Measurements from ENCODE around the gene VSIG10L2.

Gene VSIG10L2

GRCh38 chr11:125925804-125926203 is 20.0 kb upstream of the VSIG10L2 start:
- H3K9ac ChIP-seq: no peak overlapping the region
- H4K20me1 ChIP-seq (ENCODE audit: insufficient read depth): no peaks in the 10 kb centered on the region
- H3K4me1 ChIP-seq (ENCODE audit: low read depth, poor library complexity, severe bottlenecking): peaks cover 6% of the 10 kb centered on the region
- H3K36me3 ChIP-seq (ENCODE audit: insufficient read depth): no peaks in the 10 kb centered on the region
- H3K79me2 ChIP-seq (ENCODE audit: insufficient read depth, low read depth): no peaks in the 10 kb centered on the region
- no peaks in the 10 kb centered on the region for H3K27me3 ChIP-seq (ENCODE audit: insufficient read depth, low read depth)
- H3K4me2 ChIP-seq: no peak overlapping the region
- TF ChIP-seq CTCF (conservative IDR thresholded peaks at IDR 0.05; ENCODE audit: low read depth, low read length): no peak
- no peak overlapping the region for H2AFZ ChIP-seq (ENCODE audit: low read depth)
- H3K4me3 ChIP-seq (IDR thresholded peaks at IDR 0.05; ENCODE audit: insufficient read depth, low read depth, low read length): no peak overlapping the region
- no peak overlapping the region for H3K27ac ChIP-seq

- H3K9ac ChIP-seq: no peak overlapping the region
- H3K4me2 ChIP-seq: no peak overlapping the region
- no peak overlapping the region for H3K4me3 ChIP-seq (IDR thresholded peaks at IDR 0.05; ENCODE audit: insufficient read depth, low read depth, low read length)
- TF ChIP-seq CTCF (conservative IDR thresholded peaks at IDR 0.05; ENCODE audit: low read depth, low read length): no peak
- H4K20me1 ChIP-seq (ENCODE audit: insufficient read depth): no peaks in the 10 kb centered on the region
- H3K36me3 ChIP-seq (ENCODE audit: insufficient read depth): no peaks in the 10 kb centered on the region
- H3K79me2 ChIP-seq (ENCODE audit: insufficient read depth, low read depth): no peaks in the 10 kb centered on the region
- H3K27me3 ChIP-seq (ENCODE audit: insufficient read depth, low read depth): no peaks in the 10 kb centered on the region
- H2AFZ ChIP-seq (ENCODE audit: low read depth): no peak overlapping the region
- peaks cover 6% of the 10 kb centered on the region for H3K4me1 ChIP-seq (ENCODE audit: low read depth, poor library complexity, severe bottlenecking)
- H3K27ac ChIP-seq: no peak overlapping the region
Observed at GRCh38 chr11:125926682-125927081, 19.2 kb upstream of the VSIG10L2 start.

- no peak for TF ChIP-seq CTCF (conservative IDR thresholded peaks at IDR 0.05; ENCODE audit: low read depth, low read length)
- H3K27me3 ChIP-seq (ENCODE audit: insufficient read depth, low read depth): no peaks in the 10 kb centered on the region
- no peaks in the 10 kb centered on the region for H4K20me1 ChIP-seq (ENCODE audit: insufficient read depth)
- H3K27ac ChIP-seq: no peak overlapping the region
- no peaks in the 10 kb centered on the region for H3K4me1 ChIP-seq (ENCODE audit: low read depth, poor library complexity, severe bottlenecking)
- no peaks in the 10 kb centered on the region for H3K36me3 ChIP-seq (ENCODE audit: insufficient read depth)
- no peaks in the 10 kb centered on the region for H3K79me2 ChIP-seq (ENCODE audit: insufficient read depth, low read depth)
- H3K4me3 ChIP-seq (IDR thresholded peaks at IDR 0.05; ENCODE audit: insufficient read depth, low read depth, low read length): no peak overlapping the region
- no peak overlapping the region for H3K9ac ChIP-seq
- no peak overlapping the region for H3K4me2 ChIP-seq
- H2AFZ ChIP-seq (ENCODE audit: low read depth): no peak overlapping the region
Observed at GRCh38 chr11:125929445-125930075, 16.3 kb upstream of the VSIG10L2 start.

- H4K20me1 ChIP-seq (ENCODE audit: insufficient read depth): no peaks in the 10 kb centered on the region
- no peak overlapping the region for H3K4me3 ChIP-seq (IDR thresholded peaks at IDR 0.05; ENCODE audit: insufficient read depth, low read depth, low read length)
- no peaks in the 10 kb centered on the region for H3K79me2 ChIP-seq (ENCODE audit: insufficient read depth, low read depth)
- H3K27ac ChIP-seq: no peak overlapping the region
- H3K27me3 ChIP-seq (ENCODE audit: insufficient read depth, low read depth): no peaks in the 10 kb centered on the region
- no peak overlapping the region for H3K9ac ChIP-seq
- H3K4me2 ChIP-seq: no peak overlapping the region
- TF ChIP-seq CTCF (conservative IDR thresholded peaks at IDR 0.05; ENCODE audit: low read depth, low read length): no peak
- H3K4me1 ChIP-seq (ENCODE audit: low read depth, poor library complexity, severe bottlenecking): no peaks in the 10 kb centered on the region
- no peak overlapping the region for H2AFZ ChIP-seq (ENCODE audit: low read depth)
- H3K36me3 ChIP-seq (ENCODE audit: insufficient read depth): no peaks in the 10 kb centered on the region
Observed at GRCh38 chr11:125930076-125930450, 15.8 kb upstream of the VSIG10L2 start.
